ENCODE data around the gene CCHCR1. TPM values are rescaled to one million over a fixed set of nuclear protein-coding genes. Genes with fewer than 3 reads are reported as not detected.

The CCHCR1 gene
- total and polyA plus RNA-seq, 7 experiments from 2014 or later, result 6.9 to 46.4 (median 24.2) TPM

- no peak for ATAC-seq
- H3K36me3 Mint-ChIP-seq, result peaks cover 4 to 11% (median 8%) of the 10 kb centered on the region in 5 donors
- Histone ChIP-seq H3K27ac (ENCODE audit: low read depth, low read length) (peak overlapping the region; percentile 82), H3K9me3 (ENCODE audit: control insufficient read depth in 2 of 3, low read length in 3 of 3) (no peaks in the 10 kb centered on the region), H3K27me3 (ENCODE audit: control insufficient read depth in 2 of 2, insufficient read depth in 2 of 2, low read length in 2 of 2) (no peaks in the 10 kb centered on the region), H3K4me1 (ENCODE audit: control insufficient read depth in 2 of 2, insufficient read depth in 2 of 2, low read length in 2 of 2) (peaks cover 12 to 18% of the 10 kb centered on the region in 2 donors), H3K36me3 (ENCODE audit: control insufficient read depth in 2 of 3, insufficient read depth in 3 of 3, low read length in 3 of 3) (peaks cover 0 to 13% (median 0%) of the 10 kb centered on the region in 3 experiments), H3K4me3 (ENCODE audit: low read length) (peak overlapping the region; percentile 82)
- H3K4me3 Mint-ChIP-seq, result peak overlapping the region; percentile 82 to 97 (median 91)
- ChIA-PET POLR2A (interaction anchor here (0.6 to 3.9 kb wide), 7 partner anchors 10 to 284 kb away, joined by 3 to 26 read pairs (median 6); no protein-coding TSS in a partner anchor), CTCF (interaction anchor here (0.6 to 2.7 kb wide), 3 partner anchors 33 to 584 kb away, joined by 5 to 6 read pairs (median 5); no protein-coding TSS in a partner anchor)
- intact Hi-C loops (cut with micrococcal nuclease), result loop anchor here (1.0 to 5.0 kb wide), 15 partner anchors 21 to 1036 kb away; partner anchors contain the start of genes HLA-C (in 2 of the 2), MRPS18B (in 2 of the 2), PPP1R10 (in 2 of the 2) and C6orf136 (in 1 of the 2)
- H3K4me1 Mint-ChIP-seq, result peaks cover 21 to 65% (median 29%) of the 10 kb centered on the region in 7 donors
- peak in 4 of 9 donors; percentile 19 to 38 (median 30) for DNase-seq
- no peaks in the 10 kb centered on the region for H3K9me3 Mint-ChIP-seq
- H3K27ac Mint-ChIP-seq, result peak overlapping the region; percentile 62 to 96 (median 85)
- H3K27me3 Mint-ChIP-seq, result peaks cover 0 to 2% (median 0%) of the 10 kb centered on the region in 5 donors
Observed at GRCh38 chr6:31158863-31159855, 1.6 kb upstream of the CCHCR1 start.

DNA sequence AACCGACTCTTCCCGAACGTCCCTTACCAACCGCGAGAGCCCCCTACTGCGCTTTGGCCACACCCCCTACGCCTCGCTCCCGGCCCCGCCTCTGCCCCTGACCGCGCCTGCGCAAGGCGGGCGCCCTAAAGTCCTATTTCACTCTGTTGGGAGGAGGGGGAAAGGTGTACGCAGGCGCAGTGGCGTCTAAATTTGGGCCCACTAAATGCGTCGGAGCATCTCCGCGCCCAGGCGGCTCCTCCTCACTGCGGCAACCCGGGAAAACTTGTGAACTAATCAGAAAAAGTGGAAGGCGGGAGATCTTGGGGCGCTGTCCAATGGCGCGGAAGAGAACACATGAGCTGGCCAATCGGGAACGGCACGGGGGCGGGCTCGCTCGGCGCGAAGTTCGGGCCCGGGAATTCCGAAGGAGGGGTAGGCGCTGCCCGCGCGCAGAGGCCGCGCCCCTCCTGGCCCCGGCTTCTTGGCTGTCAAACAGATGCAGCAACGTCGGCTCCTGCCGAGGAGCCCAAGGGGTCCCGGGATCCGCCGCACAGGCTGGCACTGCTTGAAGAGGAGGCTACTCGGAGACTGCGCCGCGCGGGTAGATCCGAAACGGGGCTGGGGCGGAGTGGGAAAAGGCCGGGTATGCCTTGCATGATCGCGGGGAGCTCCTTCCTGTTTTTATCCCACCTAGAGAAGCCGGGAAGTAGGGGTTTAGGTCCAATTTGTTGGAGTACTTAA, 699 bp upstream of the CCHCR1 start, which contains the start of gene TCF19:
Gene TCF19 (plus strand): TSS at position 450 of the 723 bp plus-strand sequence. CDS start 881 bp downstream, outside the sequence.
- ChIA-PET POLR2A (interaction anchor here (0.6 to 3.9 kb wide), 7 partner anchors 11 to 285 kb away, joined by 3 to 26 read pairs (median 6); no protein-coding TSS in a partner anchor), CTCF (interaction anchor here (0.6 to 2.7 kb wide), 5 partner anchors 34 to 1059 kb away, joined by 4 to 6 read pairs (median 5); no protein-coding TSS in a partner anchor)
- H3K9me3 Mint-ChIP-seq, result no peaks in the 10 kb centered on the region
- intact Hi-C loops (cut with micrococcal nuclease), result loop anchor here (1.0 to 5.0 kb wide), 14 partner anchors 21 to 1036 kb away; partner anchors contain the start of genes HLA-C (in 2 of the 2), MRPS18B (in 2 of the 2), PPP1R10 (in 2 of the 2) and C6orf136 (in 1 of the 2)
- no peaks in the 10 kb centered on the region for H3K9me3 ChIP-seq (ENCODE audit: control insufficient read depth in 2 of 3, low read length in 3 of 3)
- peaks cover 12 to 18% of the 10 kb centered on the region in 2 donors for H3K4me1 ChIP-seq (ENCODE audit: control insufficient read depth in 2 of 2, insufficient read depth in 2 of 2, low read length in 2 of 2)
- H3K36me3 Mint-ChIP-seq, result peaks cover 4 to 11% (median 9%) of the 10 kb centered on the region in 5 donors
- H3K4me3 Mint-ChIP-seq, result peak within 1 kb of the TSS; percentile 82 to 97 (median 91)
- H3K27me3 Mint-ChIP-seq, result peaks cover 0 to 2% (median 0%) of the 10 kb centered on the region in 5 donors
- peaks cover 21 to 56% (median 29%) of the 10 kb centered on the region in 7 donors for H3K4me1 Mint-ChIP-seq
- H3K27me3 ChIP-seq (ENCODE audit: control insufficient read depth in 2 of 2, insufficient read depth in 2 of 2, low read length in 2 of 2), result no peaks in the 10 kb centered on the region
- peak; percentile 97 to 99 (median 98) for DNase-seq
- peak; percentile 96 for ATAC-seq
- H3K4me3 ChIP-seq (ENCODE audit: low read length), result peak within 1 kb of the TSS; percentile 82
- H3K36me3 ChIP-seq (ENCODE audit: control insufficient read depth in 2 of 3, insufficient read depth in 3 of 3, low read length in 3 of 3), result peaks cover 0 to 19% (median 0%) of the 10 kb centered on the region in 3 experiments
- peak within 1 kb of the TSS; percentile 82 for H3K27ac ChIP-seq (ENCODE audit: low read depth, low read length)
- peak within 1 kb of the TSS; percentile 62 to 96 (median 89) for H3K27ac Mint-ChIP-seq

GRCh38 chr6:31156641-31157040, 961 bp downstream of the CCHCR1 start:
- H3K27ac ChIP-seq (ENCODE audit: low read depth, low read length), result no peak overlapping the region
- DNase-seq, result no peak
- intact Hi-C loops (cut with micrococcal nuclease), result loop anchor here (5.0 kb wide), 4 partner anchors 474 to 829 kb away; partner anchors contain the start of genes C6orf136 (in 1 of the 2), NEU1 (in 1 of the 2) and TRIM39 (in 1 of the 2)
- peaks cover 4 to 20% (median 8%) of the 10 kb centered on the region in 5 donors for H3K36me3 Mint-ChIP-seq
- ChIA-PET CTCF (interaction anchor here (1.8 kb wide), 1 partner anchor 210 kb away, joined by 5 read pairs; no protein-coding TSS in a partner anchor), POLR2A (interaction anchor here (1.1 to 3.9 kb wide), 2 partner anchors 10 to 40 kb away, joined by 3 to 26 read pairs; no protein-coding TSS in a partner anchor)
- no peak for ATAC-seq
- peak overlapping the region in 1 of 9 donors; percentile 90 for H3K27ac Mint-ChIP-seq
- H3K9me3 ChIP-seq (ENCODE audit: control insufficient read depth in 2 of 3, low read length in 3 of 3), result no peaks in the 10 kb centered on the region
- peaks cover 12 to 18% of the 10 kb centered on the region in 2 donors for H3K4me1 ChIP-seq (ENCODE audit: control insufficient read depth in 2 of 2, insufficient read depth in 2 of 2, low read length in 2 of 2)
- H3K27me3 Mint-ChIP-seq, result peaks cover 0 to 2% (median 0%) of the 10 kb centered on the region in 5 donors
- peaks cover 21 to 44% (median 29%) of the 10 kb centered on the region in 7 donors for H3K4me1 Mint-ChIP-seq
- peaks cover 0 to 14% (median 0%) of the 10 kb centered on the region in 3 experiments for H3K36me3 ChIP-seq (ENCODE audit: control insufficient read depth in 2 of 3, insufficient read depth in 3 of 3, low read length in 3 of 3)
- H3K4me3 ChIP-seq (ENCODE audit: low read length), result no peak overlapping the region
- H3K4me3 Mint-ChIP-seq, result peak overlapping the region in 6 of 10 donors; percentile 13 to 96 (median 86)
- H3K27me3 ChIP-seq (ENCODE audit: control insufficient read depth in 2 of 2, insufficient read depth in 2 of 2, low read length in 2 of 2), result no peaks in the 10 kb centered on the region
- no peaks in the 10 kb centered on the region for H3K9me3 Mint-ChIP-seq

GRCh38 chr6:31154436-31154835, 3.2 kb downstream of the CCHCR1 start:
- Histone ChIP-seq H3K4me1 (ENCODE audit: control insufficient read depth in 2 of 2, insufficient read depth in 2 of 2, low read length in 2 of 2) (peaks cover 6 to 14% of the 10 kb centered on the region in 2 donors), H3K27me3 (ENCODE audit: control insufficient read depth in 2 of 2, insufficient read depth in 2 of 2, low read length in 2 of 2) (no peaks in the 10 kb centered on the region), H3K4me3 (ENCODE audit: low read length) (no peak overlapping the region), H3K9me3 (ENCODE audit: control insufficient read depth in 2 of 3, low read length in 3 of 3) (no peaks in the 10 kb centered on the region), H3K27ac (ENCODE audit: low read depth, low read length) (no peak overlapping the region), H3K36me3 (ENCODE audit: control insufficient read depth in 2 of 3, insufficient read depth in 3 of 3, low read length in 3 of 3) (peaks cover 0 to 31% (median 0%) of the 10 kb centered on the region in 3 experiments)
- intact Hi-C loops (cut with micrococcal nuclease), result no loop called here
- ChIA-PET POLR2A (no interaction called here), CTCF (interaction anchor here (0.6 kb wide), 2 partner anchors 52 to 218 kb away, joined by 3 read pairs; no protein-coding TSS in a partner anchor)
- DNase-seq, result no peak
- Mint-ChIP-seq H3K27ac (no peak overlapping the region), H3K9me3 (no peaks in the 10 kb centered on the region), H3K36me3 (peaks cover 2 to 32% (median 13%) of the 10 kb centered on the region in 5 donors), H3K4me1 (peaks cover 21 to 28% (median 24%) of the 10 kb centered on the region in 7 donors), H3K27me3 (peaks cover 0 to 2% (median 0%) of the 10 kb centered on the region in 5 donors), H3K4me3 (no peak overlapping the region)
- no peak for ATAC-seq

DNA sequence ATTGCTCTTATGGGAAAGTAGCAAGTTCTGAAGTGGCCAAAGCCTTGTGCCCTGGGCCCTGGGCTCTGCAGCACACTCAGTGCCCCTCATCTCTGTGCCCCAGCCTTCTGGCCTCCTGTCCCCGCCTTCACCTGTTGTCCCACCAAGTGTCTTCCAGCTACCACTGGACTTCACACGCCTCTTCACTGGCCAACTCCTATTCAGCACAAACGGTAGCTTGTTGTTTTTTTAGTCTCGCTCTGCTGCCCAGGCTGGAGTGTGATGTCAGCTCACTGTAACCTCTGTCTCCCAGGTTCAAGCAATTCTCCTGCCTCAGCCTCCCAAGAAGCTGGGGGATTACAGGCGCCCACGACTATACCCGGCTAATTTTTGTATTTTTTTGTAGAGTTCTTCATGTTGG, 4.8 kb downstream of the CCHCR1 start:
- Histone ChIP-seq H3K27me3 (ENCODE audit: control insufficient read depth in 2 of 2, insufficient read depth in 2 of 2, low read length in 2 of 2) (no peaks in the 10 kb centered on the region), H3K27ac (ENCODE audit: low read depth, low read length) (no peak overlapping the region), H3K4me3 (ENCODE audit: low read length) (no peak overlapping the region), H3K36me3 (ENCODE audit: control insufficient read depth in 2 of 3, insufficient read depth in 3 of 3, low read length in 3 of 3) (peaks cover 0 to 35% (median 0%) of the 10 kb centered on the region in 3 experiments), H3K4me1 (ENCODE audit: control insufficient read depth in 2 of 2, insufficient read depth in 2 of 2, low read length in 2 of 2) (peaks cover 0 to 6% of the 10 kb centered on the region in 2 donors), H3K9me3 (ENCODE audit: control insufficient read depth in 2 of 3, low read length in 3 of 3) (no peaks in the 10 kb centered on the region)
- intact Hi-C loops (cut with micrococcal nuclease), result no loop called here
- H3K4me3 Mint-ChIP-seq, result no peak overlapping the region
- no peak for ATAC-seq
- ChIA-PET POLR2A (interaction anchor here (0.5 to 1.0 kb wide), 2 partner anchors 9 to 239 kb away, joined by 3 read pairs; no protein-coding TSS in a partner anchor), CTCF (interaction anchor here (0.7 kb wide), 2 partner anchors 14 to 63 kb away, joined by 3 to 4 read pairs; partner anchors contain the start of gene PSORS1C2)
- H3K27me3 Mint-ChIP-seq, result no peaks in the 10 kb centered on the region
- H3K9me3 Mint-ChIP-seq, result no peaks in the 10 kb centered on the region
- no peak overlapping the region for H3K27ac Mint-ChIP-seq
- peaks cover 2 to 36% (median 13%) of the 10 kb centered on the region in 5 donors for H3K36me3 Mint-ChIP-seq
- no peak for DNase-seq
- peaks cover 7 to 20% (median 10%) of the 10 kb centered on the region in 7 donors for H3K4me1 Mint-ChIP-seq
